Subcutaneous adipose tissue (tissue), 4 donors: ENCODE results near the gene SH2D7. TPM values are rescaled to one million over a fixed set of nuclear protein-coding genes. Genes with fewer than 3 reads are reported as not detected.

ENCODE experiments used
- CTCF ChIP-seq: fragments of 450-650 bp; IDR thresholded peaks from one replicate; pipeline ENCODE4 v1.5.1; 2016; ENCODE audit warnings: low read depth, mild to moderate bottlenecking, control low read depth, antibody characterized with exemption, moderate library complexity
- total RNA-seq, 4 donors: library from RNA; depleted of rRNA; stranded (reverse); fragments of >200 nt; gene quantifications; one replicate each; pipeline ENCODE4 v1.1.0, GENCODE V29; 2016

Gene SH2D7
- not detected for total RNA-seq

GRCh38 chr15:78092261-78093041 is at the start of gene SH2D7:
SH2D7 (plus strand) TSS chr15:78092561; CDS start chr15:78092585, 24 bp downstream.
- TF ChIP-seq CTCF: no peak

GRCh38 chr15:78044407-78045155 is 47.8 kb upstream of the SH2D7 start:
- no peak for TF ChIP-seq CTCF

- TF ChIP-seq CTCF: no peak
Measured at GRCh38 chr15:78045189-78045588, 47.2 kb upstream of the SH2D7 start.

GRCh38 chr15:78046796-78047341 is 45.5 kb upstream of the SH2D7 start:
- TF ChIP-seq CTCF: no peak

- TF ChIP-seq CTCF: no peak
Measured at GRCh38 chr15:78047761-78048627, 44.4 kb upstream of the SH2D7 start.

GRCh38 chr15:78048628-78048920 is 43.8 kb upstream of the SH2D7 start:
- TF ChIP-seq CTCF: no peak
